H1 (cell line): ENCODE results near the gene PTPRG. TPM values are rescaled to one million over a fixed set of nuclear protein-coding genes. Genes with fewer than 3 reads are reported as not detected.

ENCODE experiments used
- CTCF ChIA-PET: fragments of 300-600 bp; sonication (Branson Sonifier 250); formaldehyde crosslinking; loops from one replicate; lab custom pipeline; 2021; ENCODE audit not compliant: partially characterized antibody; lab: Charles Lee
- POLR2A ChIA-PET: fragments of 300-600 bp; sonication (Branson Sonifier 250); formaldehyde crosslinking; loops from one replicate; lab custom pipeline; 2021; ENCODE audit warnings: inconsistent platforms; ENCODE audit not compliant: partially characterized antibody; lab: Charles Lee
- DNase-seq, 2 experiments: peaks; one replicate each; pipeline versions ENCODE4 v3.0.0 to v3.0.0-alpha.2; 2010 to 2022; ENCODE audit warnings: low spot score in 2 of 2, low read depth in 1 of 2, mixed read lengths in 1 of 2
- FAIRE-seq: peaks from 2 replicates; lab custom pipeline; 2011; peaks lifted over from hg19 to GRCh38; lab: Jason Lieb, UNC
- H2AFZ ChIP-seq: 2 replicates; pipeline ENCODE4 v1.8.1; 2012; ENCODE audit warnings: low read length, inconsistent platforms
- H2AK5ac ChIP-seq: 2 replicates; pipeline ENCODE4 v1.6.1; 2013; ENCODE audit warnings: low read depth, low read length
- H2BK120ac ChIP-seq: replicated peaks from 2 replicates; pipeline ENCODE3; 2013; ENCODE audit warnings: low read depth, low read length, inconsistent platforms
- H2BK12ac ChIP-seq: 2 replicates; pipeline ENCODE4 v1.6.1; 2013; ENCODE audit warnings: low read depth, low read length
- H2BK15ac ChIP-seq: 2 replicates; pipeline ENCODE4 v1.6.1; 2013; ENCODE audit warnings: low read length
- H2BK20ac ChIP-seq: 2 replicates; pipeline ENCODE4 v1.6.1; 2013; ENCODE audit warnings: low read length
- H2BK5ac ChIP-seq: 2 replicates; pipeline ENCODE4 v1.6.1; 2013; ENCODE audit warnings: low read depth, low read length
- H3K14ac ChIP-seq: 2 replicates; pipeline ENCODE4 v1.6.1; 2013; ENCODE audit warnings: inconsistent platforms; ENCODE audit not compliant: insufficient read length
- H3K18ac ChIP-seq: 2 replicates; pipeline ENCODE4 v1.6.1; 2013; ENCODE audit warnings: low read length; ENCODE audit errors: extremely low read depth
- H3K23ac ChIP-seq: 2 replicates; pipeline ENCODE4 v1.6.1; 2013; ENCODE audit warnings: inconsistent platforms; ENCODE audit not compliant: insufficient read length
- H3K23me2 ChIP-seq: 2 replicates; pipeline ENCODE4 v1.6.1; 2013; ENCODE audit warnings: low read depth, low read length
- H3K27ac ChIP-seq: 2 replicates; pipeline ENCODE4 v1.6.1; 2011; ENCODE audit warnings: low read depth, low read length, inconsistent platforms
- H3K27me3 ChIP-seq, 4 experiments: replicated peaks in 1 of 4; 1 replicate in 1 of 4; 2 replicates in 3 of 4; pipeline versions ENCODE4 v1.6.1 to v1.8.1; 2011 to 2013; ENCODE audit warnings: low read length in 3 of 4, mild to moderate bottlenecking in 3 of 4, inconsistent platforms in 2 of 4, mixed read lengths in 2 of 4, moderate library complexity in 1 of 4; ENCODE audit not compliant: control insufficient read depth in 3 of 4, insufficient read depth in 3 of 4; ENCODE audit errors: extremely low read depth in 1 of 4
- H3K36me3 ChIP-seq, 4 experiments: 2 replicates each; pipeline versions ENCODE4 v1.6.1 to v1.8.1; 2011 to 2013; ENCODE audit warnings: mild to moderate bottlenecking in 4 of 4, low read length in 3 of 4, moderate library complexity in 2 of 4, control low read depth in 1 of 4, inconsistent platforms in 1 of 4; ENCODE audit not compliant: insufficient read depth in 4 of 4, control insufficient read depth in 2 of 4
- H3K4ac ChIP-seq: replicated peaks from 2 replicates; pipeline ENCODE3; 2013; ENCODE audit warnings: low read length, low read depth, mixed read lengths, inconsistent platforms; ENCODE audit not compliant: insufficient read length
- H3K4me1 ChIP-seq, 4 experiments: replicated peaks in 1 of 4; 1 replicate in 1 of 4; 2 replicates in 3 of 4; pipeline versions ENCODE4 v1.6.1 to v1.8.1; 2011 to 2013; ENCODE audit warnings: low read length in 3 of 4, inconsistent platforms in 2 of 4, mixed read lengths in 1 of 4; ENCODE audit not compliant: insufficient read depth in 4 of 4, control insufficient read depth in 3 of 4
- H3K4me2 ChIP-seq, 2 experiments: 2 replicates each; pipeline versions ENCODE4 v1.6.1 to v1.8.1; 2011 to 2013; ENCODE audit warnings: low read depth in 2 of 2, low read length in 2 of 2, control low read depth in 1 of 2, inconsistent platforms in 1 of 2, mild to moderate bottlenecking in 1 of 2; ENCODE audit not compliant: insufficient read depth in 1 of 2
- H3K4me3 ChIP-seq, 4 experiments: fragments of 200-600, 300-600 bp in 1 of 4; sonication (generic), shearing (Covaris generic), sonication (Bioruptor Twin) in 1 of 4; 2 replicates each; pipeline versions ENCODE4 v1.5.1 to v1.8.1; 2011 to 2016; ENCODE audit warnings: low read length in 4 of 4, low read depth in 3 of 4, control low read depth in 2 of 4, inconsistent platforms in 2 of 4, mild to moderate bottlenecking in 2 of 4, mixed read lengths in 1 of 4, moderate library complexity in 1 of 4; ENCODE audit not compliant: insufficient read depth in 2 of 4; ENCODE audit errors: extremely low read depth in 1 of 4
- H3K56ac ChIP-seq: replicated peaks from 2 replicates; pipeline ENCODE3; 2013; ENCODE audit warnings: low read depth, mild to moderate bottlenecking, mixed read lengths, low read length, inconsistent platforms; ENCODE audit not compliant: insufficient read length
- H3K79me1 ChIP-seq: 2 replicates; pipeline ENCODE4 v1.6.1; 2013; ENCODE audit warnings: low read depth, low read length, control low read depth
- H3K79me2 ChIP-seq, 2 experiments: 2 replicates each; pipeline versions ENCODE4 v1.6.1 to v1.8.1; 2012 to 2013; ENCODE audit warnings: low read length in 2 of 2, mild to moderate bottlenecking in 2 of 2, inconsistent platforms in 1 of 2; ENCODE audit not compliant: insufficient read depth in 2 of 2, control insufficient read depth in 1 of 2
- H3K9ac ChIP-seq, 4 experiments: replicated peaks in 1 of 4; 1 replicate in 1 of 4; 2 replicates in 3 of 4; pipeline versions ENCODE4 v1.6.1 to v1.8.1; 2011 to 2013; ENCODE audit warnings: low read depth in 3 of 4, low read length in 3 of 4, control low read depth in 2 of 4, mild to moderate bottlenecking in 2 of 4, moderate library complexity in 2 of 4, inconsistent platforms in 1 of 4; ENCODE audit errors: extremely low read depth in 1 of 4
- H3K9me3 ChIP-seq, 2 experiments: 2 replicates each; pipeline versions ENCODE4 v1.6.1 to v1.8.1; 2012 to 2013; ENCODE audit warnings: mild to moderate bottlenecking in 2 of 2, moderate library complexity in 2 of 2, control low read depth in 1 of 2, inconsistent platforms in 1 of 2, low read depth in 1 of 2, low read length in 1 of 2, mixed read lengths in 1 of 2; ENCODE audit not compliant: insufficient read depth in 2 of 2
- H4K20me1 ChIP-seq, 2 experiments: replicated peaks in 1 of 2; 2 replicates each; pipeline versions ENCODE3 to v1.8.1; 2011 to 2013; ENCODE audit warnings: inconsistent platforms in 2 of 2, low read length in 2 of 2, mild to moderate bottlenecking in 1 of 2; ENCODE audit not compliant: insufficient read depth in 2 of 2, control insufficient read depth in 1 of 2
- H4K5ac ChIP-seq: 2 replicates; pipeline ENCODE4 v1.6.1; 2013; ENCODE audit warnings: low read length, low read depth, mixed read lengths, inconsistent platforms; ENCODE audit not compliant: insufficient read length
- H4K8ac ChIP-seq: 2 replicates; pipeline ENCODE4 v1.8.0; 2013; ENCODE audit warnings: mild to moderate bottlenecking, moderate library complexity, low read length, inconsistent platforms; ENCODE audit not compliant: insufficient read depth; ENCODE audit errors: extremely low read depth
- H4K91ac ChIP-seq: replicated peaks from 2 replicates; pipeline ENCODE3; 2013; ENCODE audit warnings: low read length, mixed read lengths, inconsistent platforms; ENCODE audit not compliant: insufficient read length
- CTCF ChIP-seq, 3 experiments: IDR thresholded peaks; 1 replicate in 2 of 3; 2 replicates in 1 of 3; pipeline versions ENCODE4 v1.5.1 to v1.6.1; 2011; ENCODE audit warnings: low read length in 3 of 3, mild to moderate bottlenecking in 3 of 3, inconsistent platforms in 2 of 3, low read depth in 1 of 3, moderate library complexity in 1 of 3; ENCODE audit not compliant: insufficient read depth in 1 of 3; ENCODE audit errors: control extremely low read depth in 1 of 3
- SIN3A ChIP-seq, 2 experiments: IDR thresholded peaks in 1 of 2; conservative IDR thresholded peaks in 1 of 2; 2 replicates each; pipeline ENCODE4 v1.6.1; 2011 to 2012; ENCODE audit warnings: low read length in 2 of 2, improper control_type of control experiment in 1 of 2, low read depth in 1 of 2, mild to moderate bottlenecking in 1 of 2
- TAF7 ChIP-seq: optimal IDR thresholded peaks from 2 replicates; pipeline ENCODE3; 2011; ENCODE audit warnings: low read depth, mild to moderate bottlenecking, inconsistent platforms, low read length, moderate library complexity, borderline replicate concordance
- WGBS, 2 experiments: shearing (Covaris generic) in 1 of 2; methylation state at CpG; one replicate each; pipeline versions ENCODE4 v1.1.6 to v1.1.7; 2013 to 2015; ENCODE audit warnings: low lambda C conversion rate in 2 of 2, mixed read lengths in 2 of 2, inconsistent platforms in 1 of 2, low coverage in 1 of 2, missing lambda C conversion rate in 1 of 2; ENCODE audit not compliant: insufficient replicate concordance in 2 of 2, insufficient coverage in 1 of 2, insufficient read length in 1 of 2; ENCODE audit errors: extremely low coverage in 1 of 2, missing lambda C conversion rate in 1 of 2; 5-methylcytosine and 5-hydroxymethylcytosine counted together
- polyA plus RNA-seq, 7 experiments: library from polyadenylated mRNA; depleted of rRNA in 3 of 7; stranded (reverse) in 5 of 7; unstranded in 2 of 7; fragments of >200 nt in 5 of 7; fragments of 200-250 nt in 2 of 7; gene quantifications; 1 replicate in 5 of 7; 2 replicates in 1 of 7; 4 replicates in 1 of 7; pipeline versions ENCODE4 v1.2.1 to v1.2.3, GENCODE V29; 2011 to 2013; ENCODE audit warnings: missing spikeins in 2 of 7, mixed read lengths in 2 of 7
- total RNA-seq: library from RNA; stranded (reverse); fragmentation: NEBNext Ultra II Directional; extraction: Animal tissue kit (Norgen Biotek cat#: 25700); gene quantifications from 2 replicates; pipeline ENCODE4 v1.2.1, GENCODE V29; 2021

The PTPRG gene
- total and polyA plus RNA-seq, 2 of the 8 experiments (the other 6 are each of a cell fraction or from before 2014, with no cell fraction given): 23.3 to 96.2 TPM

DNA sequence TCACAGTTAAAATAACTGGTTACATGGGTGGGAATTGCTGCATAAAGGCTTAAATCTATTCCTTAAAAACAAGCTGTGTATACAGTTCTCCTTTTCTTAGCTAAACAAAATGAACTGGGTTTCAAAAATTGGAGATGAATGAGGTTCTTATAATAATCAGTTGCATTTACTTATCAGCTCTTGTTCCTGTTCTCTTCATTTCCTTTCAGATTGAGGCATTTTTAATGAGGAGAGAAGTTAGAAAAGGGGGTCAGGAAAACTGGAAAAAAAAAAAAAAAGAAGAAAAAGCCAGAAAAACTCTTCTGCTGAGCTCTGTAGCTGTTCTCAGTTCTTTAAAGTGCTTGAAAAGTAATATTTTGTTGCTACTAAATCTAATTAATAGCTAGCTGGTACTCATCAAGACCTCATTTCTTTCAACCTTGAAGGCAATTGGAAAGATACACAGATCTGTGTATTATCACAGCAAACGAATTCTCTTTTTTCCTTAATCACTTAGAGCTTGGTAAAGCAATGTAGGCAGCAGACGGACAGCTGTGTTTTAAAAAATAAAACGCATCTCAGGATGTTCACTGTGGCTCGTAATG is 32.2 kb downstream of the PTPRG start:
- Histone ChIP-seq H3K4ac (no peak overlapping the region), H3K79me1 (peaks cover 16% of the 10 kb centered on the region), H2BK5ac (no peak overlapping the region), H3K4me1 (peaks cover 3 to 22% (median 8%) of the 10 kb centered on the region in 4 experiments; a peak in 4 of 7 replicates), H4K91ac (no peak overlapping the region), H3K56ac (no peak overlapping the region), H4K20me1 (peaks cover 24 to 40% of the 10 kb centered on the region in 2 experiments), H3K4me3 (no peak overlapping the region), H3K23me2 (no peaks in the 10 kb centered on the region; the same call in 1 of the 2 replicates), H2BK120ac (no peak overlapping the region), H3K79me2 (peaks cover 51 to 100% of the 10 kb centered on the region in 2 experiments), H2AFZ (no peak overlapping the region), H2BK15ac (no peak overlapping the region)
- WGBS, 2 experiments: 91% methylated on average over 4 of the region's 4 CpGs; no CpG with 5 or more reads in 1 of the 2 experiments
- POLR2A ChIA-PET: interaction anchor here (0.7 to 1.7 kb wide), 7 partner anchors 11 to 42 kb away, joined by 3 to 10 read pairs (median 3); partner anchors contain the start of gene PTPRG
- TF ChIP-seq CTCF (IDR thresholded peaks at IDR 0.05; ENCODE audit: control extremely low read depth in 1 of 3, insufficient read depth in 1 of 3, low read depth in 1 of 3, low read length in 3 of 3) (no peak), SIN3A (conservative IDR thresholded peaks at IDR 0.05 in 1 of 2, IDR thresholded peaks at IDR 0.05 in 1 of 2; ENCODE audit: low read depth in 1 of 2, low read length in 2 of 2) (no peak), TAF7 (no peak)
- TF ChIP-seq, all 59 proteins: peak for 0
- Histone ChIP-seq H3K27ac (no peak overlapping the region), H4K5ac (no peak overlapping the region), H3K23ac (no peak overlapping the region), H2BK20ac (no peak overlapping the region), H3K18ac (no peak overlapping the region), H2AK5ac (no peak overlapping the region), H3K27me3 (no peaks in the 10 kb centered on the region), H3K4me2 (0 out of 4 replicates have a peak overlapping the region, but pooled peaks of 1 of the 2 experiments have one; percentile 3), H2BK12ac (no peak overlapping the region), H3K9me3 (no peaks in the 10 kb centered on the region), H3K9ac (no peak overlapping the region), H3K36me3 (peaks cover 0 to 10% (median under 1%) of the 10 kb centered on the region in 4 experiments; a peak in 3 of 8 replicates), H4K8ac (no peak overlapping the region), H3K14ac (no peak overlapping the region)
- DNase-seq: no peak
- no peak for FAIRE-seq
- CTCF ChIA-PET: interaction anchor here (1.2 to 1.5 kb wide), 3 partner anchors 9 to 29 kb away, joined by 3 to 6 read pairs (median 5); no protein-coding TSS in a partner anchor
